Lung (tissue), 12 donors: ENCODE results near the gene ZNF771. TPM values are rescaled to one million over a fixed set of nuclear protein-coding genes. Genes with fewer than 3 reads are reported as not detected.

ENCODE experiments used
- ATAC-seq: fragments of 200-7000 bp; cut with Tn5 transposase; one replicate; pipeline ENCODE4 v1.9.1; 2020; ENCODE audit warnings: moderate number of reproducible peaks; ENCODE audit not compliant: insufficient read depth, low FRiP score
- DNase-seq, 3 donors: peaks; one replicate each; pipeline ENCODE4 v3.0.0-alpha.2; 2013 to 2017
- H3K27ac ChIP-seq, 2 donors: one replicate each; pipeline ENCODE4 v1.5.1; 2013; ENCODE audit warnings: mild to moderate bottlenecking in 2 of 2, moderate library complexity in 2 of 2, control low read depth in 1 of 2, inconsistent platforms in 1 of 2, low read depth in 1 of 2, low read length in 1 of 2
- H3K27me3 ChIP-seq, 3 donors: one replicate each; pipeline ENCODE4 v1.5.1; 2013; ENCODE audit warnings: low read length in 2 of 3; ENCODE audit not compliant: control insufficient read depth in 3 of 3, insufficient read depth in 3 of 3
- H3K36me3 ChIP-seq, 4 donors: one replicate each; pipeline ENCODE4 v1.5.1; 2013; ENCODE audit warnings: low read length in 4 of 4, mild to moderate bottlenecking in 1 of 4, moderate library complexity in 1 of 4; ENCODE audit not compliant: control insufficient read depth in 4 of 4, insufficient read depth in 4 of 4
- H3K4me1 ChIP-seq, 5 donors: one replicate each; pipeline ENCODE4 v1.5.1; 2013; ENCODE audit warnings: low read length in 5 of 5, mild to moderate bottlenecking in 2 of 5, moderate library complexity in 1 of 5; ENCODE audit not compliant: control insufficient read depth in 5 of 5, insufficient read depth in 5 of 5
- H3K4me3 ChIP-seq: one replicate; pipeline ENCODE4 v1.5.1; 2013; ENCODE audit warnings: mild to moderate bottlenecking, control low read depth, moderate library complexity
- H3K9ac ChIP-seq, 2 donors: one replicate each; pipeline ENCODE4 v1.5.1; 2013; ENCODE audit warnings: low read length in 2 of 2, control low read depth in 1 of 2; ENCODE audit not compliant: insufficient read depth in 1 of 2
- H3K9me3 ChIP-seq, 4 donors: one replicate each; pipeline ENCODE4 v1.5.1; 2013; ENCODE audit warnings: low read length in 3 of 4, mild to moderate bottlenecking in 1 of 4, moderate library complexity in 1 of 4; ENCODE audit not compliant: control insufficient read depth in 4 of 4, insufficient read depth in 3 of 4
- WGBS, 2 donors: extraction: QIAGEN DNeasy Blood & Tissue Kit; methylation state at CpG; one replicate each; pipeline ENCODE4 v1.1.7; 2013; 5-methylcytosine and 5-hydroxymethylcytosine counted together
- polyA plus RNA-seq, 2 donors: library from polyadenylated mRNA; stranded (reverse); fragments of 200-250 nt; gene quantifications; one replicate each; pipeline ENCODE4 v1.2.1, GENCODE V29; 2013
- total RNA-seq, 2 donors: library from RNA; depleted of rRNA in 1 of 2; stranded (reverse); fragments of >200 nt in 1 of 2; gene quantifications; one replicate each; pipeline ENCODE4 v1.2.1, GENCODE V29; 2014 to 2021
- TF ChIP-seq, protein P1 (sequence below): IDR thresholded peaks from 2 replicates; pipeline ENCODE4 v1.5.1; 2012; ENCODE audit warnings: mild to moderate bottlenecking; ENCODE audit errors: control extremely low read depth, extremely low read depth
- donor health status: control.
- donor health status: control.
- donor health status: Bipolar disorder and iron deficiency.
- donor health status: healthy.
- donor health status: DM: yes; HTN: yes; CAD: no.

ZNF771 gene
- total and polyA plus RNA-seq, 4 donors: 3.0 to 7.2 (median 4.3) TPM

DNA sequence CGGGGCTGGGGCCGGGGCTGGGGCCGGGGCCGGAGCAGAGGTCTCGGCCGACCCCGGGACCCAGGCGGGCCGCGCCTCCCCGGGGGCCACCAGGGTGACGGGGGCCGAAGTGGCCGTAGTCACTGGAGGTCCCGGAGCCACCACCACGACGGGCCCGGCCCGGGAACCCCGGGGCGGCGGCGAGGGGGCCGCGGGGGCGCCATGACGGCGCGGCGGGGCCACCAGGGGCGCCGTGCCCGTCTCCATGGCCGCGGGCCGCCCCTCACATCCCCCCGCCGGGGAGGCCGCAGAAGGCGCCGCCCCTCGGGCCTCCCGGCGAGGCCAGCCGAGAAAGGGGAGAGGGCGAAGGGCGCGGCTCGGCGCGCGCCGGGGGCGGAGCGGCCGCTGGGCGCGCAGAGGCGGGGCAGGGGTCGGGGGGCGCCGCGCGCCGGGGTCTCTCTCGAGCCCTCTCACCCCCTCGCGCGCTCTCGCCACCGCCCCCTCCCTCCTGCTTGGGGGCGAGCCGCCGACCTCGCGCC lies 37.4 kb upstream of the ZNF771 start:
- Histone ChIP-seq H3K4me3 (peak overlapping the region; percentile 83), H3K9ac (peak overlapping the region in 1 of 2 donors; percentile 55), H3K4me1 (peaks cover 6 to 35% (median 16%) of the 10 kb centered on the region in 5 donors), H3K36me3 (peaks cover 0 to 13% (median 6%) of the 10 kb centered on the region in 4 donors), H3K27me3 (no peaks in the 10 kb centered on the region), H3K9me3 (no peaks in the 10 kb centered on the region), H3K27ac (peak overlapping the region; percentile 59 to 85)
- ATAC-seq: no peak
- DNase-seq: no peak
- TF ChIP-seq, protein P1, sequence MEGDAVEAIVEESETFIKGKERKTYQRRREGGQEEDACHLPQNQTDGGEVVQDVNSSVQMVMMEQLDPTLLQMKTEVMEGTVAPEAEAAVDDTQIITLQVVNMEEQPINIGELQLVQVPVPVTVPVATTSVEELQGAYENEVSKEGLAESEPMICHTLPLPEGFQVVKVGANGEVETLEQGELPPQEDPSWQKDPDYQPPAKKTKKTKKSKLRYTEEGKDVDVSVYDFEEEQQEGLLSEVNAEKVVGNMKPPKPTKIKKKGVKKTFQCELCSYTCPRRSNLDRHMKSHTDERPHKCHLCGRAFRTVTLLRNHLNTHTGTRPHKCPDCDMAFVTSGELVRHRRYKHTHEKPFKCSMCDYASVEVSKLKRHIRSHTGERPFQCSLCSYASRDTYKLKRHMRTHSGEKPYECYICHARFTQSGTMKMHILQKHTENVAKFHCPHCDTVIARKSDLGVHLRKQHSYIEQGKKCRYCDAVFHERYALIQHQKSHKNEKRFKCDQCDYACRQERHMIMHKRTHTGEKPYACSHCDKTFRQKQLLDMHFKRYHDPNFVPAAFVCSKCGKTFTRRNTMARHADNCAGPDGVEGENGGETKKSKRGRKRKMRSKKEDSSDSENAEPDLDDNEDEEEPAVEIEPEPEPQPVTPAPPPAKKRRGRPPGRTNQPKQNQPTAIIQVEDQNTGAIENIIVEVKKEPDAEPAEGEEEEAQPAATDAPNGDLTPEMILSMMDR: no peak
- WGBS, 2 donors: 0% methylated on average over 26 to 76 of the region's 76 CpGs

GRCh38 chr16:30370456-30371247 lies 36.8 kb upstream of the ZNF771 start, which contains the start of gene TBC1D10B:
TBC1D10B (minus strand) TSS chr16:30370494; CDS start chr16:30370183, 311 bp downstream.
- TF ChIP-seq, protein P1: no peak
- WGBS, 2 donors: 0% methylated on average over 40 of the region's 40 CpGs
- ATAC-seq (peak; percentile 93), DNase-seq (peak; percentile 100)
- H3K9ac ChIP-seq: peak within 1 kb of the TSS; percentile 55 to 75
- H3K27me3 ChIP-seq: no peaks in the 10 kb centered on the region
- H3K4me1 ChIP-seq: peaks cover 6 to 35% (median 16%) of the 10 kb centered on the region in 5 donors
- H3K4me3 ChIP-seq: peak within 1 kb of the TSS; percentile 83
- peak within 1 kb of the TSS; percentile 86 to 88 for H3K27ac ChIP-seq
- H3K9me3 ChIP-seq: no peaks in the 10 kb centered on the region
- peaks cover 0 to 7% (median 2%) of the 10 kb centered on the region in 4 donors for H3K36me3 ChIP-seq

DNA sequence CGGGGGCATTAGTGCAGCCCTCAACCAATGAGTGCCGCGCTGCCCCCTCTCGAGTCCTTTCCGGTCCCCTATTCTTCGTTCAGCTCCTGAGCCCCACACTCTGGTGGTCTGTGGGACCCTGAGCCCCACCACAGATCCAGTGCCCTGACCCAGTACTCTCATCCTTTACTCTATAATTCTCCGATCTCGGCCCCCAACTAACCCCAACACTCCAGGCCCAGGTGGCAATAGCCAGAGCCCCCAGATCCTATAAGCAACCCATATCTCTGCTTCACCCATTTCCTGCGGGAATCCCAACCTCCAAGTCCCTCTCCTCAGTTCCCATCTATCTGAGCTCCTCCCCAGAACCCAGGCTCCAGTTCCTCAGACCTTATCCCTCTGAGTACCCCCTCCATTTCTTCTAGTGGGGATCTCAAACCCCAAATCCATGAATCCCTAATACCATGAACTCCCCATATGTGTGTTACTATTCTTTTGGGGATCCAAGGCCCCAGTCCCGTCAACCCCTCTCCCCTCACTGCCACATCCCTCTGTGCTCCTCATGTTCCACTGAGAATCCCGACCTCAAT lies 36.1 kb upstream of the ZNF771 start:
- H3K9me3 ChIP-seq: no peaks in the 10 kb centered on the region
- no peak for ATAC-seq

More for the DNA sequence above, 36.1 kb upstream of the ZNF771 start:
- TF ChIP-seq, protein P1: no peak
- Histone ChIP-seq H3K4me3 (peak overlapping the region; percentile 6), H3K27ac (peak overlapping the region; percentile 86 to 88), H3K4me1 (peaks cover 6 to 35% (median 16%) of the 10 kb centered on the region in 5 donors), H3K27me3 (no peaks in the 10 kb centered on the region), H3K9ac (peak overlapping the region in 1 of 2 donors; percentile 34), H3K36me3 (peaks cover 0 to 7% (median 2%) of the 10 kb centered on the region in 4 donors)
- WGBS, 2 donors: 19 to 20% methylated on average over 11 of the region's 11 CpGs
- no peak for DNase-seq
